Measurements from ENCODE around the gene SERINC3.

SERINC3 gene

DNA sequence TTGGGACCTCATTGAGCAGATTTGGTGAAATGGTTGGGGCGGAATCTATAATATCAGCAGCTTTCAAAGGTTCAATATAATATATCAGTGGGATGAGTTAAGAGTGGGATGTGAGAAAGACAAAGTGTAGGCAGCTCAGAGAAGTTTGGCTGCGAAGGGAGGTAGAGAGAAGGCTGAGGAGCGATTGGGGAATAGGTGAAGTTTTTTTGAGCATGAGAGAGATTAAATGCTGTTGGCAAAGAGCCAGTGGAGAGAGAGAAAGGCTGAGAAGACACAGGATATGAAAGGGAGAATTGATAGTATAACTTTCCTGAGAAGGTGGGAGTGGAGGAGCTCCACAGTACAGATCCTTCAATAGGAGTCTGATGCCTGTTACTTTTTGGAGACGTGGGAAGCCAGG lies 12.1 kb upstream of the SERINC3 start:
- DNase-seq (ENCODE audit: low read depth in 1 of 2, low spot score in 1 of 2) = no peak

DNA sequence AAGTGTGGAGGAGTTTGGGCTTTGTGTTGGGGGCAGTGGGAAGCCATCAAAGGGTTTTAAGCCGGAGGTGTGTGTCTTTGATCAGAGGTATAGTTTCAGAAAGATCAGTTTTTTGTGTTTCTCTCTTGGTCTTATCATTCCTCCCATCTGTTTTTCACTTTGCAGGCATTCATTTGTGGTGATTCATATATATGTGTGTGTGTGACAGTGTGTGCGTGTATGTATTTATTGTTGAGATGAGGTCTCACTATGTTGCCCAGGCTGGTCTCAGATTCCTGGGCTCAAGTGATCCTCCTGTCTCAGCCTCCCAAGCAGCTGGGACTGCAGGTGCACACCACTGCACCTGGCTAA lies 11.1 kb upstream of the SERINC3 start:
- DNase-seq (ENCODE audit: low read depth in 1 of 2, low spot score in 1 of 2) = no peak

DNA sequence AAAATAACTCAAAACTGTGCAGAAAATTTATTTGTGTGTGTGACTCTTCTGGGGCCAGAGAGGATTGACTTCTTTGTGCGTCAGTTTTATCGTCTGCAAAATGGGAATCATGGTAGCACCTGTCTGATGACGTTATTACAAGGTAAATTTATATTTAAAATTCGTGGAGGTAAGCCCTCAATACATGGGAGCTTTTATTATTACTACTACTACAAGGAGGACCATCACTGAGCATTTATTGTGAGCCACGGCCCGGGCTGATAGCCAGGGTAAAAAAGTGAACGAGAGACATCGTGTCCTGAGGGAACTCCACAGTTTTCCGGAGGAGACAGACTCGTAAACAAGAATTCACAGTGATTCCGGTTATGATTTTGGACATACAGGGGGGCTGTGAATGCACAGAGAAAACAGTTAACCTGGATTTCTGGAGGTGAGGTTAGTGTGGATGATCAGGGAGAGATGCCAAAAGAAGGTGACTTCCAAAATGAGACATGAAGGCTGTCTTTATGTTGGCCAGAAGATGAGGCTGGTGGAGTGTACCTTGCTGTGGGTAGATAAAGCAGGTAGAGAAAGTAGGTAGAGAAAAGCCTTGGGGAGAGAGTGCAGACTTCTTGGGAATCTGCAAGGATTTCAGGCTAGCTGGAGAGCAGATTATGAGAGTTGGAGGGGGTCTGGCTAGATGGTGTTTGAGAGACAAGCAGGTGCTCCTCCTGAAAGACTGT lies 10.6 kb upstream of the SERINC3 start:
- no peak for DNase-seq (ENCODE audit: low read depth in 1 of 2, low spot score in 1 of 2)

DNA sequence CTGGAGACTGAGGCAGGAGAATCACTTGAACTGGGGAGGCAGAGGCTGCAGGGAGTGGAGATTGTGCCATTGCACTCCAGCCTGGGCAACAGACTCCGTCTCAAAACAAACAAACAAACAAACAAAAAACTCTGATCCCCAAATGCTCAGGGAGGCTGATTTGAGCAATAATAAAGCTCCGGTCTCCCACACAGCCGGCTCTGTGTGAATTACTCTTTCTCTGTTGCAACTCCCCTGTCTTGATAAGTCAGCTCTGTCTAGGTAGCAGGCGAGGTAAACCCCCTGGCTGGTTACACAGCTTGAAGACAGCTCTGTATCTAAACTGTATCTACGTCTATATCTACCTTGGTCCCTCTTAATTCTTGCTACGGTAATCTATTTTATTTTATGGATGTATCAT lies 6.4 kb upstream of the SERINC3 start:
- no peak for DNase-seq (ENCODE audit: low read depth in 1 of 2, low spot score in 1 of 2)

DNA sequence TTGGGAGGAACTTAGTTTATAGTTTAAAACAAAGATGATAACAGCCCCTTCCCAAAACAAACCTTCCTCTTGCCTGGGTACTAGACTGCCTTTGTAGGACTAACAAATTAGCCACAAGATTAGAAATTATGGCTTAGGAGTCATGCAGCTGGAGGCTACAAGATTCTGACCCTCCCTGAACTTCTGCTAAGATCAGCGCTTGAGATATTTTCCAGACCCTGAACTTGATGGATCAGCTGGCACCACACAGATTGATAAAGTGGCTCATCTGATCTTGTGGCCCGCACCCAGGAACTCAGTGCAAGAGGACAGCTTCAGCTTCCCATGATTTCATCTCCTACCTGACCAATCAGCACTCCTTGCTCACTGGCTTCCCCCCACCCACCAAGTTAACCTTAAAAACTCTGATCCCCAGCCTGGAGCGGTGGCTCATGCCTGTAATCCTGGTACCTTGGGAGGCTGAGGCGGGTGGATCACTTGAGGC lies 5.9 kb upstream of the SERINC3 start:
- no peak for DNase-seq (ENCODE audit: low read depth in 1 of 2, low spot score in 1 of 2)

DNA sequence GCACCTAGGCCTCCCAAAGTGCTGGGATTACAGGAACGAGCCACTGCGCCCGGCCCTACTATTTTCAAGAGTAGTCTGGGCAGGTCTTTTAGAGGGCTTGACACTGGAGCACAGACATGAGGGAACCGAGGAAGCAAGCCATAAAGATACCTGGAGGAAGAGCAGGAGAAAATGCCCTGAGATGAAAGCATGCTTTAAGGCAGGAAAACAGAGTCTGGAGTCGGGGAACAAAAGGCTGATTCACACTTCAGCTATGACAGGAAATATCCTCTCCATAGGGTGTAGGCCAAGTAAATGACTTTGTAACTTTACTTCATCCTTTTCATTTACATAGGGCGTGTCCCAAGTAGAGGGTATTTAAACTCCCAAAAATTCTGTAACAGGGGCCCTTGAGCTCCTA lies 4.3 kb upstream of the SERINC3 start:
- no peak for DNase-seq (ENCODE audit: low read depth in 1 of 2, low spot score in 1 of 2)

GRCh38 chr20:44523746-44524145 lies 1.9 kb upstream of the SERINC3 start:
- no peak for DNase-seq (ENCODE audit: low read depth in 1 of 2, low spot score in 1 of 2)

- DNase-seq (ENCODE audit: low read depth in 1 of 2, low spot score in 1 of 2) = no peak
Measured at GRCh38 chr20:44522841-44523240, 971 bp upstream of the SERINC3 start.

- DNase-seq (ENCODE audit: low read depth in 1 of 2, low spot score in 1 of 2) = no peak
Measured at GRCh38 chr20:44520881-44521280, 989 bp downstream of the SERINC3 start.

- no peak for DNase-seq (ENCODE audit: low read depth in 1 of 2, low spot score in 1 of 2)
Measured at GRCh38 chr20:44518248-44518647, 3.6 kb downstream of the SERINC3 start.

DNA sequence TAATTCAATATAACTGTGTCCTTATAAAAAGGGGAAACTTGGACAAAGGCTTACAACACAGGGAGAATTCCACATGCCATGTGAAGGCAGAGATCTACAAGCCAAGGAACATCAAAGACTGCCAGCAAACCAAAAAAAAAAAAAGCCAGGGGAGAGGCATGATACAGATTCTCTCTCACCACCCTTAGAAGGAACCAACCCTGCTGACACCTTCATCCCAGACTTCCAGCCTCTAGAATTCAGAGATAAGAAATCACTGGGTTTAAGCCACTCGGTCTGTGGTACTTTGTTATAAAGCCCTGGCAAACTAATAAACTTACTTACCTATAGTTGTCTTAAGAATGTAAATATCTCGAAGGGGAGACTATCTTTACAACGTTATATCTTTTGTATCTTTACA lies 4.4 kb downstream of the SERINC3 start:
- no peak for DNase-seq (ENCODE audit: low read depth in 1 of 2, low spot score in 1 of 2)

- no peak for DNase-seq (ENCODE audit: low read depth in 1 of 2, low spot score in 1 of 2)
Measured at GRCh38 chr20:44516491-44516890, 5.4 kb downstream of the SERINC3 start.

DNA sequence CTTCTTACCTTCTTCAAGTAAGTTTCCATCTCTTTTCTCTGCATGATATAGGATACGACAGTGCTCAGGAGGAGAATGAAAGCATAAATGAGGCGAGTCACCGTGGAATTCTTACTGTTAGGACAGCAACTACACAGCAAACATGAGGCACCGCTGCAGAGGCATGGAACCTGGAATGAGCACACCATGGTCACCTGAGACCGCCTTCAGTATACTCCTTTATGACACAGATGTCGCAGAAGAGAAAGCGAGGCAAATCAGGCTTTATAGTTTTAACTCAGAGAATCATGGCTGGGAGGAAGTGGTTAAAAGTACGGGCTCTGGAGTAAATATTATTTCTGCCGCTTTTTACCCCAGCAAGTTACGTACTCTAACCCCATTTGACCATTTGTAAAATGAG lies 8.0 kb downstream of the SERINC3 start:
- no peak for DNase-seq (ENCODE audit: low read depth in 1 of 2, low spot score in 1 of 2)

- no peak for DNase-seq (ENCODE audit: low read depth in 1 of 2, low spot score in 1 of 2)
Measured at GRCh38 chr20:44509762-44510161, 12.1 kb downstream of the SERINC3 start.

- no peak for DNase-seq (ENCODE audit: low read depth in 1 of 2, low spot score in 1 of 2)
Measured at GRCh38 chr20:44504402-44505307, 17.2 kb downstream of the SERINC3 start.

DNA sequence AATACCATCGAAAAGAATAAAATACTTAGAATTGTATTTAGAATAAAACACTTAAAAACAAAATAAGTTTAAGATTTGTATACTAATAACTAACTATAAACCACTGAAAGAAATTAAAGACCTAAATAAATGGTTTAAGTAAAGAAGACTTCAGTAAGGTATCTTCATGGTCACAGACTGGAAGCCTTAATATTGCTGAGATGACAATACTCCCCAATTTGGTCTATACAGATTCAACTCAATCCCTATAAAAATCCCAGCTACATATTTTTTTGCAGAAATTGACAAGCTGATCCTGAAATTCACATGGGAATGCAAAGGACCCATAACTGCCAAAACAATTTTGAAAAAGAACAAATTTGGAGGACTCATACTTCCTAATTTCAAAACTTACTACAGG lies 18.9 kb downstream of the SERINC3 start:
- no peak for DNase-seq (ENCODE audit: low read depth in 1 of 2, low spot score in 1 of 2)

DNA sequence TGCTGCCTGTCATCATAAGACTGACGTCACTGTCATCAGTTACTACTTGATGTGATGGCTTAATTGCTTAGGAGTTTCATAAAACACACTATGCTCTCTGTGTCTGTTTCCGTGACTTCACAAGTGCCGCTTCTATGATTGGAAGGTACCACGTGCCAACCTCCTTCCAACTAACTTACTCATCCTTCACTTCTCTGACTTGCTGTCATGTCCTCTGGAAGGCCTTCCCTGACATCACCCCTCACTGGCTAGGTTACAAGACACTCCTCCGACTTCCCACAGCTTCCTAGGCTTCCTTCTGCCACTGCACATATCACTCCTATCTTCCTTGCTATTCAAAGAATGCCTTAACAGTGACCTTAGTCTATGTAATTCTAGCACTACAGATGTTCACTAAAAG lies 20.4 kb downstream of the SERINC3 start:
- DNase-seq (ENCODE audit: low read depth in 1 of 2, low spot score in 1 of 2) = no peak

DNA sequence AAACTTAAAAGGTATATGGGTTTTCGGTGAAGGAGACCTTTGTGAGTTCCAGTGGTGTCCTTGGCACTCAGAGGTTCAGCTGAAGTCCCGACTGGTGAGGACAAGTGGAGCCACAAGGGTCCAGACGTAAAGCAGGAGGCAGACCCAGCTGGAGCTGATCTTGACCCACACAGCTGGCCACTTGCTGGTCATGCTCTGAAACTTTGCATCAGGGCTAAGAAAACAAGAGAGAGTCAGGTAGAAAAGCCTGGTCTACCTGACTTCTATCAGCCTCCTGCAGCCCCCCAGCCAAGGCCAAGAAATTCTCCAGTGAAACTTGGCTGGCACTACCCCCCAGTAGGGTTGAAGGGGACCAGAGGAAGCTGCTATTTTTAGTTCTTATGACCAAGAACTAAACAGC lies 21.6 kb downstream of the SERINC3 start:
- no peak for DNase-seq (ENCODE audit: low read depth in 1 of 2, low spot score in 1 of 2)

- DNase-seq (ENCODE audit: low read depth in 1 of 2, low spot score in 1 of 2) = no peak
Measured at GRCh38 chr20:44497761-44498160, 24.1 kb downstream of the SERINC3 start.

DNA sequence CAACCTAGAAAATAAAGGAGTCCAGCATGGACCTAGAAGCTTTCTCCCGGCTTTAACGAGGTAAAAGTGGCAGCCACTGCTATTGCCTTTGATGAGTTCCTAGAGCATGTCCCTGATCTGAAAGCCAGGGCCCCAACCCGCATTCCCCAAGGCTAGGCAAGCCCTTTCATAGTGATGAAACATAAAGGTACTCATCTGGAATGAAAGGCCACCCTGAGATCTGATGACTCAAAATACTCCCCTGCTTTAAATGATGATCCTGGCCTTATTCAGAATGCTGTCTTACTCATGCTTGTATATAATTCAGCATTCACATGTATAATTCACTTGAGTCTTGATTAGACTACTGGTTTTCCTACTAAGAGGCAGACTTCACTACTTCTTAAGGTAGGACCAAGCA lies 24.9 kb downstream of the SERINC3 start:
- DNase-seq (ENCODE audit: low read depth in 1 of 2, low spot score in 1 of 2) = no peak

DNA sequence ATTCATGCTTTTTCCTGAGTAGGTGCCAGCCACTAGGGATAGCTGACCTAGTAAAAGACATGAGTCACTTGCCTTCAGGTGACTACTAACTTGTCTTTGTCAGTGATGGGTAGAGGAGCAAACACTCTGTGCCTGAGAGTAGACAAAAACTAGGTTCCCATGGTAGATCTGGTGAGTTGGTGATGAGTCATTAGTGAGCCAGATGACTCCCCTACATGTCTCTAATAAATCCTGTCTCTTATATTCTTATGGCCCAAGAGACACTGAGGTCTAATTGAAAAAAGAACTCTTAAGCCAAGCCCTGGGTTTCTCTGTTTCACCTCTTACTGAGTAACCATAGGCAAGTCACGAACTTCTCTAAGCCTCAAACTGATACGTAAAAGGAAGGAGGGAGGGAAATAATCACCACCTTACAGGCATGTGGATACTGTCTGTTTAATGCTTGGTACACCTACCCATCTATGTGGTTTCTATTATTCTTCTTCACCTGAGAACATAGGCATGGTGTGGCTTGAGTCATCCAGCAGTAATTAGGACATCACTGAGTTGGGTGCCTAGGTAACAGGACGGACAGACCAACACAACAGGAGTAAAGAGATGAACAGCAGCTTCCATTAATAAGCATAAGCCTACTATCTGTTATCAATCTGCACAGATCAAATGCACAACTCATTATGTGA lies 25.9 kb downstream of the SERINC3 start:
- DNase-seq (ENCODE audit: low read depth in 1 of 2, low spot score in 1 of 2) = no peak

DNA sequence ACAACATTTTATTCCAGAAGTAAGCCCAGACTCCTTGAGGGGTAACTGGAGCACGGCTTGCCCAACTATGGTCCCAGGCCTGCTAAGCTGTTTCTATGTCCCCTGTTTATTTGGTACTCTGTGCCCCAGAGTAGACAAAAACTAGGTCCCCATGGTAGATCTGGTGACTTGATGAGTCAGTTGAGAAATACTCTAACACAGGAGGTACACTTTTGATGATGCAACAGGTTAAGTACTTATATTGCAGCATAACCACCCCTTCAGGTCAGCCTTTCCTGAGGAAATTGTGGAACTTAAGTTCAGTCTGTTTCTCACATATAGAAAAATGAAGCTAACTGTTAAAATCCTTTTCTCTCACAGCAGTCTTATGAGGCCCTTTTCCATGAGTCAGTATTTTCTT lies 26.6 kb downstream of the SERINC3 start:
- no peak for DNase-seq (ENCODE audit: low read depth in 1 of 2, low spot score in 1 of 2)
